HCT116 (cell line): Measurements from ENCODE around the gene PPIP5K2. TPM values are rescaled to one million over a fixed set of nuclear protein-coding genes. Genes with fewer than 3 reads are reported as not detected.

Source experiments
- ATAC-seq: fragments of 200-7000 bp; cut with Tn5 transposase; 2 replicates; pipeline ENCODE4 v1.9.1; 2020; ENCODE audit warnings: mild to moderate bottlenecking, moderate library complexity
- BruUV-seq: library from RNA; stranded (reverse); fragments of 400-500 nt; replicated peaks from 2 replicates; lab custom pipeline; 2021; lab: Mats Ljungman, UMichigan
- CTCF ChIA-PET: fragments of 300-600 bp; sonication (Branson Sonifier 250); formaldehyde crosslinking; loops from one replicate; lab custom pipeline; 2021; ENCODE audit warnings: antibody characterized with exemption; lab: Charles Lee
- POLR2A ChIA-PET: fragments of 300-600, 350-600 bp; sonication (Branson Sonifier 250); formaldehyde crosslinking; loops from one replicate; lab custom pipeline; 2021; ENCODE audit warnings: antibody characterized with exemption; lab: Charles Lee
- RAD21 ChIA-PET, 2 experiments: fragments of 300-600 bp; sonication (Branson Sonifier 250); formaldehyde crosslinking; loops; one replicate each; lab custom pipeline; 2023; ENCODE audit warnings: low total read pairs in 2 of 2; ENCODE audit not compliant: uncharacterized antibody in 2 of 2, unreplicated experiment in 2 of 2, low non-redundant PET in 1 of 2; lab: Charles Lee
- DNase-seq: peaks from one replicate; pipeline ENCODE4 v3.0.0-alpha.2; 2010; ENCODE audit warnings: low read depth, low spot score
- H2AFZ ChIP-seq: fragments of 200-600 bp; shearing (Covaris generic), sonication (generic); 2 replicates; pipeline ENCODE4 v1.6.1; 2017; ENCODE audit warnings: low read depth, mixed run types, mixed read lengths, antibody characterized with exemption, low read length; ENCODE audit not compliant: poor library complexity, severe bottlenecking
- H3K27ac ChIP-seq: 2 replicates; pipeline ENCODE4 v1.5.1; 2012; ENCODE audit warnings: low read depth, low read length
- H3K27me3 ChIP-seq: fragments of 200-600 bp; sonication (generic); 2 replicates; pipeline ENCODE4 v1.6.1; 2016; ENCODE audit warnings: mixed run types, low read length, mixed read lengths; ENCODE audit not compliant: insufficient read depth
- H3K36me3 ChIP-seq, 2 experiments: fragments of 200-500 bp in 1 of 2; fragments of 200-600 bp in 1 of 2; sonication (Bioruptor generic) in 1 of 2; sonication (generic) in 1 of 2; 2 replicates each; pipeline versions ENCODE4 v1.5.1 to v1.6.1; 2014 to 2016; ENCODE audit warnings: low read length in 2 of 2, inconsistent platforms in 1 of 2, mixed read lengths in 1 of 2, mixed run types in 1 of 2; ENCODE audit not compliant: insufficient read depth in 2 of 2, control insufficient read depth in 1 of 2
- H3K4me1 ChIP-seq, 2 experiments: fragments of 200-600 bp in 1 of 2; sonication (generic) in 1 of 2; 2 replicates each; pipeline versions ENCODE4 v1.5.1 to v1.6.1; 2012 to 2017; ENCODE audit warnings: low read length in 2 of 2, inconsistent platforms in 1 of 2, mild to moderate bottlenecking in 1 of 2, mixed read lengths in 1 of 2, mixed run types in 1 of 2, moderate library complexity in 1 of 2; ENCODE audit not compliant: insufficient read depth in 2 of 2, control insufficient read depth in 1 of 2
- H3K4me2 ChIP-seq: fragments of 200-600 bp; sonication (generic); 2 replicates; pipeline ENCODE4 v1.6.1; 2017; ENCODE audit warnings: mixed run types, low read length, mixed read lengths
- H3K4me3 ChIP-seq, 2 experiments: fragments of 200-600 bp in 1 of 2; sonication (generic) in 1 of 2; replicated peaks in 1 of 2; 2 replicates each; pipeline ENCODE4 v1.5.1; 2011 to 2016; ENCODE audit warnings: low read length in 2 of 2, control low read depth in 1 of 2, low read depth in 1 of 2, mild to moderate bottlenecking in 1 of 2, mixed read lengths in 1 of 2, mixed run types in 1 of 2
- H3K79me2 ChIP-seq: fragments of 200-600 bp; sonication (generic); 2 replicates; pipeline ENCODE4 v1.6.1; 2017; ENCODE audit warnings: mild to moderate bottlenecking, mixed run types, low read length, moderate library complexity, mixed read lengths; ENCODE audit not compliant: insufficient read depth
- H3K9ac ChIP-seq: fragments of 200-600 bp; sonication (generic); 2 replicates; pipeline ENCODE4 v1.6.1; 2016; ENCODE audit warnings: low read length, mixed read lengths
- H3K9me2 ChIP-seq: fragments of 200-600 bp; sonication (generic), shearing (Covaris generic); 2 replicates; pipeline ENCODE4 v1.6.1; 2017; ENCODE audit warnings: mixed run types, mild to moderate bottlenecking, moderate library complexity; ENCODE audit not compliant: insufficient read depth
- H3K9me3 ChIP-seq, 2 experiments: fragments of 200-500 bp in 1 of 2; fragments of 200-600 bp in 1 of 2; sonication (Bioruptor generic) in 1 of 2; sonication (generic) in 1 of 2; 2 replicates each; pipeline ENCODE4 v1.6.1; 2014 to 2017; ENCODE audit warnings: low read length in 2 of 2, mixed read lengths in 2 of 2, inconsistent platforms in 1 of 2, low read depth in 1 of 2, mild to moderate bottlenecking in 1 of 2, mixed run types in 1 of 2, moderate library complexity in 1 of 2; ENCODE audit not compliant: control insufficient read depth in 1 of 2, insufficient read depth in 1 of 2
- H4K20me1 ChIP-seq: fragments of 200-600 bp; sonication (generic), shearing (Covaris generic); 2 replicates; pipeline ENCODE4 v1.6.1; 2017; ENCODE audit warnings: mixed run types, mild to moderate bottlenecking, moderate library complexity; ENCODE audit not compliant: insufficient read depth
- ATF3 ChIP-seq: IDR thresholded peaks from 2 replicates; pipeline ENCODE4 v1.6.1; 2012
- CEBPB ChIP-seq: IDR thresholded peaks from 2 replicates; pipeline ENCODE4 v1.6.1; 2012; ENCODE audit warnings: low read depth
- EZH2 ChIP-seq: fragments of 200-600 bp; sonication (generic); IDR thresholded peaks from 2 replicates; pipeline ENCODE4 v1.6.1; 2017; ENCODE audit warnings: antibody characterized with exemption, mixed run types
- EZH2phosphoT487 ChIP-seq: fragments of 200-600 bp; IDR thresholded peaks from 2 replicates; pipeline ENCODE4 v1.6.1; 2018; ENCODE audit warnings: antibody characterized with exemption, borderline replicate concordance
- JUND ChIP-seq: IDR thresholded peaks from 2 replicates; pipeline ENCODE4 v1.6.1; 2012
- POLR2A ChIP-seq: IDR thresholded peaks from 2 replicates; pipeline ENCODE4 v1.7.0; 2011; ENCODE audit warnings: borderline replicate concordance; ENCODE audit not compliant: insufficient read depth, insufficient read length; ENCODE audit errors: extremely low read depth
- RAD21 ChIP-seq: IDR thresholded peaks from 2 replicates; pipeline ENCODE4 v1.6.1; 2012; ENCODE audit warnings: low read depth, mild to moderate bottlenecking
- SIN3A ChIP-seq: IDR thresholded peaks from 2 replicates; pipeline ENCODE4 v1.6.1; 2012; ENCODE audit warnings: low read depth
- TCF7L2 ChIP-seq: IDR thresholded peaks from 2 replicates; pipeline ENCODE4 v1.7.0; 2011; ENCODE audit warnings: borderline replicate concordance, inconsistent platforms; ENCODE audit not compliant: insufficient read depth, insufficient read length; ENCODE audit errors: extremely low read depth
- ZFX ChIP-seq: fragments of 450-650 bp; IDR thresholded peaks from 2 replicates; pipeline ENCODE4 v1.6.1; 2017
- ZNF274 ChIP-seq: fragments of 200-500 bp; sonication (Bioruptor generic); IDR thresholded peaks from 2 replicates; pipeline ENCODE4 v1.6.1; 2014; ENCODE audit warnings: mild to moderate bottlenecking, low read depth, low read length, inconsistent platforms
- intact Hi-C: fragments of 100-400 bp; cut with micrococcal nuclease; formaldehyde crosslinking; loops from 2 replicates; pipeline ENCODE4 v1.10.0; 2022
- total RNA-seq: library from RNA; stranded (reverse); gene quantifications from one replicate; pipeline ENCODE4 v1.2.1, GENCODE V29; 2021; ENCODE audit not compliant: unreplicated experiment
- TF ChIP-seq, protein P1 (sequence below): IDR thresholded peaks from 2 replicates; pipeline ENCODE4 v1.6.1; 2012; ENCODE audit warnings: low read depth

PPIP5K2 gene
- total RNA-seq, 1 experiment from 2014 or later: 45.8 TPM

GRCh38 chr5:103102234-103102633 is 17.9 kb upstream of the PPIP5K2 start:
- Histone ChIP-seq H3K9me2 (no peaks in the 10 kb centered on the region), H3K9me3 (no peaks in the 10 kb centered on the region), H3K27ac (no peak overlapping the region), H3K4me1 (no peaks in the 10 kb centered on the region), H2AFZ (no peak overlapping the region), H3K4me3 (no peak overlapping the region), H3K4me2 (no peak overlapping the region), H3K27me3 (no peaks in the 10 kb centered on the region), H4K20me1 (no peaks in the 10 kb centered on the region; the same call in 1 of the 2 replicates), H3K9ac (no peak overlapping the region), H3K36me3 (no peaks in the 10 kb centered on the region), H3K79me2 (no peaks in the 10 kb centered on the region)
- ATAC-seq (no peak), DNase-seq (no peak)
- no TSS peak for BruUV-seq
- ChIA-PET POLR2A (interaction anchor here (0.8 kb wide), 1 partner anchor 18 kb away, joined by 3 read pairs; the partner anchor contains the start of genes GIN1 and PPIP5K2), RAD21 (no interaction called here), CTCF (no interaction called here)
- intact Hi-C loops: no loop called here
- TF ChIP-seq ZFX: no peak
- TF ChIP-seq ZNF274: no peak
- TF ChIP-seq CEBPB: no peak
- TF ChIP-seq, protein P1, sequence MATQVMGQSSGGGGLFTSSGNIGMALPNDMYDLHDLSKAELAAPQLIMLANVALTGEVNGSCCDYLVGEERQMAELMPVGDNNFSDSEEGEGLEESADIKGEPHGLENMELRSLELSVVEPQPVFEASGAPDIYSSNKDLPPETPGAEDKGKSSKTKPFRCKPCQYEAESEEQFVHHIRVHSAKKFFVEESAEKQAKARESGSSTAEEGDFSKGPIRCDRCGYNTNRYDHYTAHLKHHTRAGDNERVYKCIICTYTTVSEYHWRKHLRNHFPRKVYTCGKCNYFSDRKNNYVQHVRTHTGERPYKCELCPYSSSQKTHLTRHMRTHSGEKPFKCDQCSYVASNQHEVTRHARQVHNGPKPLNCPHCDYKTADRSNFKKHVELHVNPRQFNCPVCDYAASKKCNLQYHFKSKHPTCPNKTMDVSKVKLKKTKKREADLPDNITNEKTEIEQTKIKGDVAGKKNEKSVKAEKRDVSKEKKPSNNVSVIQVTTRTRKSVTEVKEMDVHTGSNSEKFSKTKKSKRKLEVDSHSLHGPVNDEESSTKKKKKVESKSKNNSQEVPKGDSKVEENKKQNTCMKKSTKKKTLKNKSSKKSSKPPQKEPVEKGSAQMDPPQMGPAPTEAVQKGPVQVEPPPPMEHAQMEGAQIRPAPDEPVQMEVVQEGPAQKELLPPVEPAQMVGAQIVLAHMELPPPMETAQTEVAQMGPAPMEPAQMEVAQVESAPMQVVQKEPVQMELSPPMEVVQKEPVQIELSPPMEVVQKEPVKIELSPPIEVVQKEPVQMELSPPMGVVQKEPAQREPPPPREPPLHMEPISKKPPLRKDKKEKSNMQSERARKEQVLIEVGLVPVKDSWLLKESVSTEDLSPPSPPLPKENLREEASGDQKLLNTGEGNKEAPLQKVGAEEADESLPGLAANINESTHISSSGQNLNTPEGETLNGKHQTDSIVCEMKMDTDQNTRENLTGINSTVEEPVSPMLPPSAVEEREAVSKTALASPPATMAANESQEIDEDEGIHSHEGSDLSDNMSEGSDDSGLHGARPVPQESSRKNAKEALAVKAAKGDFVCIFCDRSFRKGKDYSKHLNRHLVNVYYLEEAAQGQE: no peak
- no peak for TF ChIP-seq EZH2
- no peak for TF ChIP-seq POLR2A
- no peak for TF ChIP-seq ATF3
- TF ChIP-seq TCF7L2: no peak
- no peak for TF ChIP-seq RAD21
- TF ChIP-seq JUND: no peak
- no peak for TF ChIP-seq SIN3A
- TF ChIP-seq EZH2phosphoT487: no peak
